GM12892 (cell line): ENCODE results near the gene DLG2.

Source experiments
- DNase-seq: peaks from one replicate; pipeline ENCODE4 v3.0.0; 2011; ENCODE audit not compliant: insufficient read length
- FAIRE-seq: peaks from 2 replicates; lab custom pipeline; 2011; peaks lifted over from hg19 to GRCh38; lab: Jason Lieb, UNC
- POLR2A ChIP-seq: IDR thresholded peaks from 2 replicates; pipeline ENCODE4 v1.6.1; 2011; ENCODE audit warnings: low read depth, low read length, control low read depth
- POLR2AphosphoS5 ChIP-seq: IDR thresholded peaks from 2 replicates; pipeline ENCODE4 v1.6.1; 2011; ENCODE audit warnings: low read depth, low read length, control low read depth
- TAF1 ChIP-seq: IDR thresholded peaks from 2 replicates; pipeline ENCODE4 v1.6.1; 2011; ENCODE audit warnings: low read depth, mild to moderate bottlenecking, control low read depth, low read length, borderline replicate concordance

The DLG2 gene

GRCh38 chr11:85481862-85482261, 145.3 kb downstream of the DLG2 start:
- DNase-seq (no peak), FAIRE-seq (no peak)
- no peak for TF ChIP-seq TAF1
- no peak for TF ChIP-seq POLR2A
- TF ChIP-seq POLR2AphosphoS5, result no peak

DNA sequence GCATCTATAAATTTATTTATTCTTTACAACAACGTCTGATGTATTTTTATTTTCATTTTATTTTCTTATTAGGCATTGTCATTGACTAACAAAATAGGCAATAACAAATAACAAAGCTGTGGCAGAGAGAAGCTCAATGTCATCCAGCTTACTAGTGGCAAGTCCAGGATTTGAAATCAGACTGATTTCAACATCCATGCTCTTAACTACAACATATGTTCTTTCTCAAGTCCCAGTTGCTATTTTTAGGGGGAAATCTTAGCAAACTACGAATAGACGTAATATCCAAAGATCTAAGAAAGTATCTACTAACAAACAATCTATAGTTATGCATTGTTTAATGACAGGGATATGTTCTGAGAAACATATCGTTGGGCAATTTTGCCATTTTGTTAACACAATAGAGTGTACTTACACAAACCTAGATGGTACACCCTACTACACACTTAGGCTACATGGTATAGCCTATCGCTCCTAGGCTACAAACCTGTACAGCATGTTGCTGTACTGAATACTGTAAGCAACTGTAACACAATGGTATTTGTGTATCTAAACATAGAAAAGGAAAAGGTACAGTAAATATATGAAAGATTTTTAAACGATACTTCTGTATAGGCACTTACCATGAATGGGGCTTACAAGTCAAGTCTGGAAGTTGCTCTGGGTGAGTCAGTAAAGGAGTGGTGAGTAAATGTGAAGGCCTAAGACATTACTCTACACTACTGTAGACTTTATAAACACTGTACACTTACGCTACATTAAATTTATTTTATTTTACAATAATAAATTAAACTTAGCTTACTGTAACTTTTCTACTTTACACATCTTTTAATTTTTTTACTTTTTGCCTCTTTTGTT, 151.3 kb downstream of the DLG2 start:
- TF ChIP-seq POLR2AphosphoS5, result no peak
- TF ChIP-seq POLR2A, result no peak
- no peak for TF ChIP-seq TAF1
- no peak for DNase-seq
- FAIRE-seq, result no peak

DNA sequence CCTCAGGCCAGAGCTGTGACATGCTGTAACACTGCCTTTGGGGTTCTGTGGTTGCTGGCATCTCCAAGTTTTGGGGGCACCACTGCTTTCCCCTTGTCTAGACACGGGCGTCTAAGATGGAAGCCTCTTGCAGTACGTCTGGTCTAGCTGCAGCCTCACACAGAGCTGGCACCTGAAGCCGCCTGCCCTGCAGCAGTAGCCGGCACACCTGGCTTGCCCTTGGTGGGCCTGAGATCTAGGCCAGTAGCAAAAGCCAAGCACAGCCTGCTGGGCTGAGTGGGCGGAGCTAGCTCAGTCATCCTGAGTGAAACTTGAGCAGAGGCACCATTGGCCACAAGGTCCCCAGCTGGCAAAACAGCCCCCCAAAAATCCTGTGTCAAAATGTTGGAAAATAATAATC, 154.2 kb downstream of the DLG2 start:
- FAIRE-seq (no peak), DNase-seq (no peak)
- TF ChIP-seq POLR2AphosphoS5 (no peak), POLR2A (no peak), TAF1 (no peak)

DNA sequence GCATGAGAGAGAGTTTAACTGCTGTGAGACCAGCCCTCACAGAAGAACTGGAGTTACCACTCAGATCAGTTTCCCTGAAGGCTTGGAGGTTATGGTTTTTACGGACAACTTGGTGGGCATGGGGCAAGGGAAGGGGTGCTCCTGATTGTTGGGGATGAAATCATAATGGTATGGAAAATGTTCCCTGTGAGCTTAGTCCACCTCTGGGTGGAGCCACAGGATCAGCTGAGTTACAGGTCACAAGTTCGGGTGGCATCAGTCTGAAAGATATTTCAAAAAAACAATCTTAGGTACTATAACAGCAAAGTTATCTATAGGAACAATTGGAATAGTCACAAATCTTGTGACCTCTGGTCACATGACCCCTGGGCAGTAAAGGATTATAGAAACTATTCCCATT, 162.9 kb downstream of the DLG2 start:
- no peak for DNase-seq
- no peak for FAIRE-seq
- TF ChIP-seq TAF1 (no peak), POLR2A (no peak), POLR2AphosphoS5 (no peak)

GRCh38 chr11:85459304-85459703, 167.8 kb downstream of the DLG2 start:
- TF ChIP-seq POLR2A, result no peak
- TF ChIP-seq POLR2AphosphoS5, result no peak
- no peak for TF ChIP-seq TAF1
- FAIRE-seq (no peak), DNase-seq (no peak)

DNA sequence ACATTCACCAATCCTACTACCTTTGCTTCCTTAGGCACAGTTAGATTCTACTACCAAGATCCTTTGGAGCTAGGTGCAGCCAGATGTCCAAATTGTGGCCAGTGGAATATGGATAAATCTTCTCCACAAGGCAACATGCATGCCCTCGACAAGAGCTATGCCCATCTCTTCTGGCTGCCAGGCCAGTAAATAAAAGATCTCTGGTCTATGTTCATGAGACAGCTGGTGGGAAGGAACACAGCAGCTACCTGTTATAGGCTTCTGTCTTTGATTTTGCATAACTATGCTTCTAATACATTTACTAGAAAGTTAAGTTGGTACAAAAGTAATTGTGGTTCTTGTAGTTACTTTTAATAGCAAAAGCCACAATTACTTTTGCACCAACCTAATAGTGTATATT, 182.7 kb downstream of the DLG2 start:
- no peak for TF ChIP-seq POLR2A
- TF ChIP-seq POLR2AphosphoS5, result no peak
- no peak for TF ChIP-seq TAF1
- FAIRE-seq, result no peak
- DNase-seq, result no peak

DNA sequence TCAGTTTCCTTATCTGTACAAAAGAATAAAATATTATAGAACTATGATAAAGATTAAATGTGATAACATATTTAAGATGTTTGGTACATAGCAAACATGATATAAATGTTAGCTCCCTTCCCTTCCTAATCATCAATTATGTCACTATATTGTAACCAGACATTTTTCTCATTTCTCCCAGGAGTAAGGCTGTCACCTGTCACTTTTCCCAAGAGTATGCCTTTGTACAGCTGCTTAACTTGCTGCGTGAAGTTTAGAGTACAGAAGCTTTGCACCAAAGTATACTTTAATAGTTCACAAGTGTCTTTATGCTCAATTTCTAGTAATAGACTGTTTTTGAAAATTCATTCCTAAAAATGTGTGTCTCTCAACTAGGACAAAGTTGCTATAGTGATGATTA, 186.9 kb downstream of the DLG2 start:
- TF ChIP-seq TAF1, result no peak
- TF ChIP-seq POLR2A, result no peak
- no peak for TF ChIP-seq POLR2AphosphoS5
- FAIRE-seq (no peak), DNase-seq (no peak)

DNA sequence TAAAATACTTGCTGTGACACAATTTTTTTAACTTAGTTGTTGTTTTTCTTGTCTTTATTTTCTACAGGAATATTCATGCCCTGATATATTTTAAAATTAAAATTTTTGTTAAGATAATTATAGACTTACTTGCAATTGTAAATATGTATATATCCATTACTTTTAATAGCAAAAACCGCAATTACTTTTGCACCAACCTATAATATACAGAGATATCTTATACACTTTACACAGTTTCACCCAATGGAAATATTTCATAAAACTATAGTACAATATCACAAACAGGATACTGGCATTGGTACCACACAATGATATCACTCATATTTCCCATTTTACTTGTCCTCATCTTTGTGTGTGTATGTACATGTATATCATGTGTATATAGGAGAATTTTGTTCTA, 188.8 kb downstream of the DLG2 start:
- FAIRE-seq (no peak), DNase-seq (no peak)
- TF ChIP-seq POLR2A (no peak), TAF1 (no peak), POLR2AphosphoS5 (no peak)

DNA sequence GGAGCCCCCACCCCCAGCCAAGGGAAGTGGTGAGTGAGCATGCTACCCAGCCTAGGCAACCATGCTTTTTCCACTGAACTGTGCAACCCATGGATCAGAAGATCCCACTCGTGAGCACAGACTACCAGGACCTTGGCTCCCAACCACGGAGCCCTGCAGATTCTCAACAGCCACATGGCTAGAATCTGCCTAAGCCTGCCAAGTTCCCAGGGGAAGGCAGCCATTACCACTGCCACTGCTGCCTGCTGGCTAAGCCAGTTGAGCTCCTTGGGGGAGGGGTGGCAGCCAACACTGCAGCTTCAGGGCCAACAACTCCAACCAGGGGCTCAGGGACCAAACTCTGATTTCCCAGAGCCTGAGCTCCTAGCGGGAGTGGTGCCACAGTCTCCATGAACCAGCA, 195.8 kb downstream of the DLG2 start:
- TF ChIP-seq POLR2AphosphoS5 (no peak), POLR2A (no peak), TAF1 (no peak)
- FAIRE-seq (no peak), DNase-seq (no peak)

DNA sequence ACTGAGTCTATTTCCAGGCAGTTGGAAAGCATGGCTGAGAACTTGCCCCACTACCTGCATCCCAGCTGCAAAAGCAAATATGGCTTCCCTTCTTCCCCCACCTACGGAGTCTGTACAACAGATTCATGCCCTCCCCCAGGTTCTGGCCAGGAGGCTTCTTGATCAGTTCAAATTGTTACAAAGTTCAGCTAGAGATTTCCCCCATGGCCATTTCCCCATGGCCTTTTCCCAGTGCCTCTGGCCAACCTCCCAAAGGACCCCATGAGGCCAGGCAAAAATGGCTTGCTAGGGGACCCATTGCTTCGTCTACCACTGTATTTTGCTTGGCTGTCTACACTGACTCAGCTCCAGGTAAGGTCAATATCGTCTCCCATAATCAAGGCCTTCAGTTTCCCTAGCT, 203.3 kb downstream of the DLG2 start:
- FAIRE-seq (no peak), DNase-seq (no peak)
- TF ChIP-seq POLR2AphosphoS5, result no peak
- TF ChIP-seq POLR2A, result no peak

- no peak for FAIRE-seq
- no peak for DNase-seq
- TF ChIP-seq POLR2AphosphoS5 (no peak), TAF1 (no peak), POLR2A (no peak)
These were observed 203.8 kb downstream of the DLG2 start for GRCh38 chr11:85423316-85423715.

- TF ChIP-seq TAF1, result no peak
- TF ChIP-seq POLR2AphosphoS5, result no peak
- no peak for TF ChIP-seq POLR2A
- no peak for FAIRE-seq
These were observed 213.0 kb downstream of the DLG2 start for GRCh38 chr11:85414175-85414574.

GRCh38 chr11:85407648-85408047, 219.5 kb downstream of the DLG2 start:
- TF ChIP-seq TAF1 (no peak), POLR2A (no peak), POLR2AphosphoS5 (no peak)
- no peak for DNase-seq
- no peak for FAIRE-seq

More at GRCh38 chr11:85414175-85414574, 213.0 kb downstream of the DLG2 start:
- no peak for DNase-seq

DNA sequence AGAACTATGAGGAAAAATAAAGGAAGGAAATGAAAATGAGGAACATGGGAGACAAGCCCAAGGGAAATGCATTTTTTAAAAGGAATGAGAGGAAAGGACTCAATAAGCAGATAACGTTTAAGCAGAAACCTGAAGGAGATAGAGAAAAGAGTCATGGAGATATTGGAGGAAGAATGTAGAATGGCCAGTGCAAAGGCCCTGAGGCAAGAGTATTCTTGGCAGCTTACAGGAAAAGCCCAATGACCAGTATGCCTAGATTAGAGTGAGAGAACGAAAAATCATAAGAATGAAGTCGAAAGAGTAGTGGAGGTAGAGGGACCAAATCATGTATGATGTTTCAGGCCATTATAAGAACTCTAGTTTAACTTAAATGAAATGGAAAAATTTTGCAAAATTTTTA, 220.3 kb downstream of the DLG2 start:
- DNase-seq (no peak), FAIRE-seq (no peak)
- TF ChIP-seq TAF1 (no peak), POLR2A (no peak), POLR2AphosphoS5 (no peak)
